ENCODE data around the gene DIPK2B. TPM values are rescaled to one million over a fixed set of nuclear protein-coding genes. Genes with fewer than 3 reads are reported as not detected.

DIPK2B gene
- total and polyA plus RNA-seq, 9 of the 15 experiments (the other 6 are each of a cell fraction or from before 2014, with no cell fraction given), result not detected

GRCh38 chrX:45230410-45230809, 29.7 kb upstream of the DIPK2B start:
- Histone ChIP-seq H3K9me1 (ENCODE audit: control insufficient read depth, insufficient read depth, low read length) (no peaks in the 10 kb centered on the region), H3K27me3 (ENCODE audit: control insufficient read depth in 2 of 2, insufficient read depth in 2 of 2, low read length in 2 of 2) (no peaks in the 10 kb centered on the region), H3K36me3 (ENCODE audit: control insufficient read depth, insufficient read depth, low read length) (no peaks in the 10 kb centered on the region), H2AFZ (ENCODE audit: low read depth, low read length) (no peak overlapping the region), H3K79me2 (ENCODE audit: control insufficient read depth, insufficient read depth, low read length) (no peaks in the 10 kb centered on the region), H4K20me1 (replicated peaks; ENCODE audit: control insufficient read depth, insufficient read depth, low read length) (no peaks in the 10 kb centered on the region), H3K4me1 (replicated peaks in 1 of 2; ENCODE audit: control insufficient read depth in 2 of 2, insufficient read depth in 2 of 2, low read length in 2 of 2) (no peaks in the 10 kb centered on the region), H3K4me2 (ENCODE audit: insufficient read depth, low read length) (no peak overlapping the region), H3K4me3 (no peak overlapping the region), H3K9me3 (replicated peaks; ENCODE audit: control insufficient read depth, insufficient read depth, low read depth, low read length) (no peaks in the 10 kb centered on the region), H3K9ac (ENCODE audit: insufficient read depth in 1 of 2, low read depth in 2 of 2, low read length in 2 of 2) (no peak overlapping the region), H3K27ac (ENCODE audit: extremely low read depth, low read depth, low read length) (no peak overlapping the region)
- no TSS peak for BruUV-seq (replicated peaks)
- in situ Hi-C loops (cut with MboI) (no loop called here), intact Hi-C loops (cut with micrococcal nuclease) (no loop called here)
- DNase-seq (ENCODE audit: extremely low read depth in 1 of 4, low spot score in 3 of 4), result no peak
- ChIA-PET CTCF (ENCODE audit: low intra/inter-chr PET ratio) (no interaction called here), POLR2A (interaction anchor here (1.0 kb wide), 1 partner anchor 15 kb away, joined by 3 read pairs; no protein-coding TSS in a partner anchor)
- FAIRE-seq, result no peak
- ATAC-seq, result no peak
- 0% methylated on average over 1 of the region's 1 CpG for WGBS (ENCODE audit: insufficient coverage, low coverage, missing lambda C conversion rate)
- TF ChIP-seq FIP1L1 (IDR thresholded peaks at IDR 0.05; ENCODE audit: low read depth, low read length, poor library complexity, severe bottlenecking) (no peak), HMGXB4 (CRISPR knock-in tag; IDR thresholded peaks at IDR 0.05) (no peak), BRF1 (IDR thresholded peaks at IDR 0.05; ENCODE audit: borderline replicate concordance, extremely low read depth, insufficient read length) (no peak), L3MBTL2 (IDR thresholded peaks at IDR 0.05) (no peak), ZNF551 (CRISPR knock-in tag; IDR thresholded peaks at IDR 0.05) (no peak)
